A673 (cell line): ENCODE results near the gene STUB1. TPM values are rescaled to one million over a fixed set of nuclear protein-coding genes. Genes with fewer than 3 reads are reported as not detected.

Experiments
- BruUV-seq: library from RNA; stranded (reverse); fragments of 400-500 nt; replicated peaks from 2 replicates; lab custom pipeline; 2021; lab: Mats Ljungman, UMichigan
- CTCF ChIA-PET: fragments of 300-600 bp; sonication (Branson Sonifier 250); formaldehyde crosslinking; loops from one replicate; lab custom pipeline; 2022; ENCODE audit warnings: antibody characterized with exemption; lab: Charles Lee
- POLR2A ChIA-PET: fragments of 300-600 bp; sonication (Branson Sonifier 250); formaldehyde crosslinking; loops from one replicate; lab custom pipeline; 2022; ENCODE audit warnings: antibody characterized with exemption; ENCODE audit not compliant: low non-redundant PET; lab: Charles Lee
- DNase-seq: peaks from one replicate; pipeline ENCODE4 v3.0.0-alpha.2; 2015; ENCODE audit warnings: low spot score
- H3K27ac ChIP-seq: fragments of 200-600 bp; sonication (generic); 2 replicates; pipeline ENCODE4 v1.5.1; 2016; ENCODE audit warnings: mixed run types, low read depth, mild to moderate bottlenecking, mixed read lengths, antibody characterized with exemption, low read length; ENCODE audit not compliant: poor library complexity, severe bottlenecking
- H3K27me3 ChIP-seq: fragments of 200-600 bp; sonication (generic); replicated peaks from 2 replicates; pipeline ENCODE4 v1.6.1; 2017; ENCODE audit warnings: mixed run types, low read depth, mild to moderate bottlenecking, mixed read lengths, antibody characterized with exemption, low read length; ENCODE audit not compliant: insufficient read depth, poor library complexity
- H3K36me3 ChIP-seq: fragments of 200-600 bp; sonication (generic); 2 replicates; pipeline ENCODE4 v1.6.1; 2016; ENCODE audit warnings: mixed run types, mild to moderate bottlenecking, mixed read lengths, antibody characterized with exemption, low read length; ENCODE audit not compliant: insufficient read depth, poor library complexity, severe bottlenecking
- H3K4me1 ChIP-seq: fragments of 200-600 bp; sonication (generic); 2 replicates; pipeline ENCODE4 v1.6.1; 2017; ENCODE audit warnings: mixed run types, mild to moderate bottlenecking, mixed read lengths, antibody characterized with exemption, low read length; ENCODE audit not compliant: insufficient read depth, poor library complexity, severe bottlenecking
- H3K4me3 ChIP-seq: fragments of 200-600 bp; sonication (generic); 2 replicates; pipeline ENCODE4 v1.5.1; 2016; ENCODE audit warnings: low read depth, mixed run types, mild to moderate bottlenecking, mixed read lengths, low read length; ENCODE audit not compliant: poor library complexity, severe bottlenecking
- H3K9me3 ChIP-seq: fragments of 200-600 bp; sonication (generic); 2 replicates; pipeline ENCODE4 v1.6.1; 2016; ENCODE audit warnings: mixed run types, low read depth, mild to moderate bottlenecking, mixed read lengths, antibody characterized with exemption, low read length; ENCODE audit not compliant: poor library complexity, severe bottlenecking
- CTCF ChIP-seq: fragments of 300-800, 200-600 bp; sonication (generic); conservative IDR thresholded peaks from 2 replicates; pipeline ENCODE4 v1.5.1; 2017; ENCODE audit warnings: low read depth, mild to moderate bottlenecking, antibody characterized with exemption, low read length, moderate library complexity, mixed read lengths
- EZH2 ChIP-seq: fragments of 200-600 bp; sonication (generic); IDR thresholded peaks from 2 replicates; pipeline ENCODE4 v1.6.1; 2017; ENCODE audit warnings: borderline replicate concordance, low read depth, mild to moderate bottlenecking, mixed read lengths, antibody characterized with exemption, low read length; ENCODE audit not compliant: poor library complexity, severe bottlenecking
- intact Hi-C: fragments of 100-400 bp; cut with micrococcal nuclease; formaldehyde crosslinking; loops from one replicate; pipeline ENCODE4 v1.10.0; 2022; ENCODE audit not compliant: unreplicated experiment
- total RNA-seq: library from RNA; stranded (reverse); gene quantifications from 2 replicates; pipeline ENCODE4 v1.2.3, GENCODE V29; 2021

The STUB1 gene
- total RNA-seq, 1 experiment from 2014 or later = 88.2 TPM

GRCh38 chr16:723695-724094 lies 43.5 kb downstream of the STUB1 start:
- ChIA-PET CTCF (no interaction called here), POLR2A (interaction anchor here (0.5 kb wide), 1 partner anchor 1243 kb away, joined by 3 read pairs; no protein-coding TSS in a partner anchor)
- Histone ChIP-seq H3K4me3 (no peak overlapping the region), H3K4me1 (peaks cover 19% of the 10 kb centered on the region), H3K27ac (no peak overlapping the region), H3K36me3 (no peaks in the 10 kb centered on the region), H3K9me3 (no peaks in the 10 kb centered on the region), H3K27me3 (no peaks in the 10 kb centered on the region)
- no TSS peak for BruUV-seq
- intact Hi-C loops = no loop called here
- no peak for TF ChIP-seq CTCF
- TF ChIP-seq EZH2 = no peak
- no peak for DNase-seq

GRCh38 chr16:724188-725040 lies 44.2 kb downstream of the STUB1 start:
- Histone ChIP-seq H3K27ac (no peak overlapping the region), H3K4me3 (no peak overlapping the region), H3K36me3 (no peaks in the 10 kb centered on the region), H3K4me1 (peaks cover 19% of the 10 kb centered on the region), H3K9me3 (no peaks in the 10 kb centered on the region), H3K27me3 (no peaks in the 10 kb centered on the region)
- BruUV-seq = no TSS peak
- POLR2A ChIA-PET = no interaction called here
- TF ChIP-seq CTCF (no peak), EZH2 (no peak)
- intact Hi-C loops = no loop called here
- CTCF ChIA-PET = interaction anchor here (0.6 kb wide), 1 partner anchor 29 kb away, joined by 3 read pairs; no protein-coding TSS in a partner anchor
- DNase-seq = no peak

DNA sequence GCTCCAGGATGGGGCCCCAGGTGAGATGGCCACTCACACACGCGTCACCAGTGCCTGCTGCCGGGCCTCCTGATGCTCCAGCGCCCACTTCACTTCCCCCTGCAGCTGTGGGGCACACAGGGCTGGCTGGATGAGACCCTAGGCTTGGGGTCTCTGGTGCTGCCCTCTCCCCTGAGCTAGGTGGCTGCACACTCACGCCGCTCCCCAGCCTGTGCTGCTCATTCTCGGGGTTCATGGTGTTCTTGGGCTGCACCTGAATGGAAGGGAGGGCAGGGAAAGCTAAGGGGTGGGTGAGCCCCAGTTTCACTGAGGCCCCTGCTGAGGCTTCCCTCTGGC lies 44.8 kb downstream of the STUB1 start:
- DNase-seq = no peak
- Histone ChIP-seq H3K36me3 (no peaks in the 10 kb centered on the region), H3K4me1 (peaks cover 15% of the 10 kb centered on the region), H3K27ac (no peak overlapping the region), H3K27me3 (no peaks in the 10 kb centered on the region), H3K9me3 (no peaks in the 10 kb centered on the region), H3K4me3 (no peak overlapping the region)
- CTCF ChIA-PET = interaction anchor here (0.6 kb wide), 1 partner anchor 29 kb away, joined by 3 read pairs; no protein-coding TSS in a partner anchor
- POLR2A ChIA-PET = no interaction called here
- BruUV-seq = no TSS peak
- intact Hi-C loops = no loop called here
- TF ChIP-seq EZH2 (no peak), CTCF (no peak)
